OCI-LY1 (cell line): Measurements from ENCODE around the gene CNTNAP2.

Experiments used
- H2AFZ ChIP-seq: fragments of 200-600 bp; sonication (generic), shearing (Covaris generic); 2 replicates; pipeline ENCODE4 v1.6.0; 2014; ENCODE audit warnings: antibody characterized with exemption, mild to moderate bottlenecking, low read length
- H3F3A ChIP-seq: fragments of 200-600 bp; sonication (generic), shearing (Covaris generic); 2 replicates; pipeline ENCODE4 v1.6.0; 2014; ENCODE audit warnings: mild to moderate bottlenecking, antibody characterized with exemption, low read length, moderate library complexity; ENCODE audit not compliant: insufficient read depth
- H3K27ac ChIP-seq: fragments of 200-600 bp; sonication (generic); 2 replicates; pipeline ENCODE4 v1.5.1; 2014; ENCODE audit warnings: low read length, mixed run types, mild to moderate bottlenecking, low read depth; ENCODE audit not compliant: poor library complexity, severe bottlenecking
- H3K27me3 ChIP-seq: fragments of 200-600 bp; sonication (generic); 2 replicates; pipeline ENCODE4 v1.6.0; 2014; ENCODE audit warnings: antibody characterized with exemption, mild to moderate bottlenecking, low read length, moderate library complexity; ENCODE audit not compliant: insufficient read depth
- H3K36me3 ChIP-seq: fragments of 200-600 bp; sonication (generic); 2 replicates; pipeline ENCODE4 v1.6.1; 2014; ENCODE audit warnings: mild to moderate bottlenecking, antibody characterized with exemption, low read length, moderate library complexity, mixed read lengths; ENCODE audit not compliant: insufficient read depth
- H3K4me1 ChIP-seq: fragments of 200-600 bp; sonication (generic); 2 replicates; pipeline ENCODE4 v1.5.1; 2014; ENCODE audit warnings: mild to moderate bottlenecking, low read length, moderate library complexity; ENCODE audit not compliant: insufficient read depth, severe bottlenecking
- H3K4me2 ChIP-seq: fragments of 200-600 bp; sonication (generic), shearing (Covaris generic); 2 replicates; pipeline ENCODE4 v1.6.1; 2014; ENCODE audit warnings: low read length
- H3K4me3 ChIP-seq: fragments of 200-600 bp; sonication (generic); 2 replicates; pipeline ENCODE4 v1.5.1; 2014; ENCODE audit warnings: low read length, low read depth, mild to moderate bottlenecking, mixed read lengths; ENCODE audit not compliant: poor library complexity, severe bottlenecking
- H3K79me2 ChIP-seq: fragments of 200-600 bp; shearing (Covaris generic); 2 replicates; pipeline ENCODE4 v1.6.1; 2016; ENCODE audit warnings: mixed run types, low read length, mixed read lengths; ENCODE audit not compliant: insufficient read depth
- H3K9ac ChIP-seq: fragments of 200-600 bp; sonication (generic), shearing (Covaris generic); 2 replicates; pipeline ENCODE4 v1.6.1; 2014; ENCODE audit warnings: mild to moderate bottlenecking, low read length, mixed read lengths
- H3K9me2 ChIP-seq: fragments of 200-600 bp; sonication (generic), shearing (Covaris generic); 2 replicates; pipeline ENCODE4 v1.6.1; 2014; ENCODE audit warnings: low read depth, mild to moderate bottlenecking, low read length, mixed read lengths
- H3K9me3 ChIP-seq: fragments of 200-600 bp; shearing (Covaris generic); 2 replicates; pipeline ENCODE4 v1.6.1; 2014; ENCODE audit warnings: low read length, mixed read lengths
- H4K20me1 ChIP-seq: fragments of 200-600 bp; sonication (generic), shearing (Covaris generic); 2 replicates; pipeline ENCODE4 v1.6.0; 2016; ENCODE audit warnings: mild to moderate bottlenecking, low read length; ENCODE audit not compliant: insufficient read depth
- EZH2 ChIP-seq: fragments of 200-600 bp; sonication (generic), shearing (Covaris generic); IDR thresholded peaks from 2 replicates; pipeline ENCODE4 v1.8.0; 2017; ENCODE audit warnings: borderline replicate concordance, mixed run types, mild to moderate bottlenecking, antibody characterized with exemption, low read length, moderate library complexity, mixed read lengths
- TF ChIP-seq, protein P1 (sequence below): fragments of 200-600 bp; sonication (generic), shearing (Covaris generic); IDR thresholded peaks from 2 replicates; pipeline ENCODE4 v1.5.1; 2017; ENCODE audit warnings: mild to moderate bottlenecking, antibody characterized with exemption, low read length, moderate library complexity, mixed read lengths

Gene CNTNAP2

DNA sequence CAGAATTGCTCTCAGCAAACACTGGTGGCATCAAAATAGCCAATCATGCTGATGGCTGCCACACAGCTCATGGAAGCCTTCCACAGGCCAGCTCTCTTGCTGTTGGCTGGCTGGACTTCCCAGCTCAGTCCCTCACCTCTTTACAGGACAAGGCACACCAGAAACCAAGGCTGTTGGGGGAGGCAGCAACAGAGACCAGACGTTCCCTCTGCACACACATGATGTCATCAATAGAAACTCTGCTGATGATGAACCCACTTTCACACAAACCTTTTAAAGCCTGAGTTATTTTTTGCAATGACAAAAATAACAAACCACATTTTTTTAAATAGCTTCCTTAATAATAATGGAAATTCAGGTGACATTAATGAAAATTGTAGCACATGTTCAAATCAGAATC is 2173.0 kb downstream of the CNTNAP2 start:
- no peak overlapping the region for H3K4me2 ChIP-seq

DNA sequence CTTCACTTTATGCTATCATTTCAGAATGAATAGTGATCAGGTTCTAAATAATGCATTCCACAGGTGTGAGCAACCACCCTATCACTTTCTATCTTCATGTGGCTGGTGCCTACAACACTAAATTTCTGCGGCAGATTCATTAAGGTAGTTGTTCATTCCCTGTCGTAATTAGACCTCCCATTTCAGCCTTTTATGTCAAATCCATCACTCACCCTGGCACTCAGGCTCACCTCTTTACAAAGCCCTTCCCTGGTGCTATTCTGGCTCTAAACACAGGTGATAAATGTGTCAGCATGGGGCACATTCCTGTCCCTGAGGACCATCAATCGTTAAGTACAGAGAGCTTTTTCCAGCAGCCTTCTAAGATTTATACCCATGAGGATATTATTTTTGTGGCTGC is 2173.9 kb downstream of the CNTNAP2 start:
- H3K4me1 ChIP-seq: no peaks in the 10 kb centered on the region
- H3K4me3 ChIP-seq: no peak overlapping the region
- no peaks in the 10 kb centered on the region for H3K9me2 ChIP-seq
- no peaks in the 10 kb centered on the region for H4K20me1 ChIP-seq
- H3F3A ChIP-seq: no peaks in the 10 kb centered on the region
- no peak overlapping the region for H3K4me2 ChIP-seq
- no peaks in the 10 kb centered on the region for H3K27me3 ChIP-seq
- H2AFZ ChIP-seq: no peak overlapping the region
- H3K9ac ChIP-seq: no peak overlapping the region
- no peak overlapping the region for H3K27ac ChIP-seq
- TF ChIP-seq, protein P1, sequence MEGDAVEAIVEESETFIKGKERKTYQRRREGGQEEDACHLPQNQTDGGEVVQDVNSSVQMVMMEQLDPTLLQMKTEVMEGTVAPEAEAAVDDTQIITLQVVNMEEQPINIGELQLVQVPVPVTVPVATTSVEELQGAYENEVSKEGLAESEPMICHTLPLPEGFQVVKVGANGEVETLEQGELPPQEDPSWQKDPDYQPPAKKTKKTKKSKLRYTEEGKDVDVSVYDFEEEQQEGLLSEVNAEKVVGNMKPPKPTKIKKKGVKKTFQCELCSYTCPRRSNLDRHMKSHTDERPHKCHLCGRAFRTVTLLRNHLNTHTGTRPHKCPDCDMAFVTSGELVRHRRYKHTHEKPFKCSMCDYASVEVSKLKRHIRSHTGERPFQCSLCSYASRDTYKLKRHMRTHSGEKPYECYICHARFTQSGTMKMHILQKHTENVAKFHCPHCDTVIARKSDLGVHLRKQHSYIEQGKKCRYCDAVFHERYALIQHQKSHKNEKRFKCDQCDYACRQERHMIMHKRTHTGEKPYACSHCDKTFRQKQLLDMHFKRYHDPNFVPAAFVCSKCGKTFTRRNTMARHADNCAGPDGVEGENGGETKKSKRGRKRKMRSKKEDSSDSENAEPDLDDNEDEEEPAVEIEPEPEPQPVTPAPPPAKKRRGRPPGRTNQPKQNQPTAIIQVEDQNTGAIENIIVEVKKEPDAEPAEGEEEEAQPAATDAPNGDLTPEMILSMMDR: no peak
- no peak for TF ChIP-seq EZH2
- H3K9me3 ChIP-seq: no peaks in the 10 kb centered on the region
- no peaks in the 10 kb centered on the region for H3K79me2 ChIP-seq
- no peaks in the 10 kb centered on the region for H3K36me3 ChIP-seq

More for the DNA sequence above, 2173.0 kb downstream of the CNTNAP2 start:
- H3K27ac ChIP-seq: no peak overlapping the region
- H3F3A ChIP-seq: no peaks in the 10 kb centered on the region
- H3K79me2 ChIP-seq: no peaks in the 10 kb centered on the region
- TF ChIP-seq EZH2: no peak
- TF ChIP-seq, protein P1: no peak
- H3K9ac ChIP-seq: no peak overlapping the region
- no peaks in the 10 kb centered on the region for H4K20me1 ChIP-seq
- H3K36me3 ChIP-seq: no peaks in the 10 kb centered on the region
- no peaks in the 10 kb centered on the region for H3K27me3 ChIP-seq
- H3K9me3 ChIP-seq: no peaks in the 10 kb centered on the region
- H3K4me1 ChIP-seq: no peaks in the 10 kb centered on the region
- no peak overlapping the region for H3K4me3 ChIP-seq
- no peak overlapping the region for H2AFZ ChIP-seq
- H3K9me2 ChIP-seq: no peaks in the 10 kb centered on the region

DNA sequence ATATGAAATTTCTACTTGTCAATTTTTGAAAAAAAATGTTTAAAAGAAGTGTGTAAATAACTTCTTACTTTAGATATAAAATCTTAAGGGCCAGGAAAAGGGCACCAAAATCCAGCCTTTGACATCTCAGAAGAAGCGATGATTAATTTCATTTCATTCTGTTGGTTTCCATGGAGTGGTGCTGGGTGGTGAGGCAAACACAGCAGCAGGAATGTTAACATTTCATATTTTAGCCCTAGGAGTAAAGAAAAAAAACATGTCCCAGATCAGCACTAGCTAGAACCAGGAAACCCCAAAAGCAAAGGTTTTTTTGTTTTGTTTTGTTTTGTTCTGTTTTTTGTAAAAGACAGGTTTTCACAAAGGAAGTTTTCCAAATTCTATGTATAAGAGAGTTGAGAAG is 2175.2 kb downstream of the CNTNAP2 start:
- no peaks in the 10 kb centered on the region for H3K79me2 ChIP-seq

More for the DNA sequence above, 2175.2 kb downstream of the CNTNAP2 start:
- H4K20me1 ChIP-seq: no peaks in the 10 kb centered on the region
- H3K27ac ChIP-seq: no peak overlapping the region
- no peaks in the 10 kb centered on the region for H3K27me3 ChIP-seq
- H3K4me2 ChIP-seq: no peak overlapping the region
- H3K4me1 ChIP-seq: no peaks in the 10 kb centered on the region
- no peaks in the 10 kb centered on the region for H3K36me3 ChIP-seq
- no peak overlapping the region for H3K4me3 ChIP-seq
- no peaks in the 10 kb centered on the region for H3K9me3 ChIP-seq
- TF ChIP-seq, protein P1: no peak
- TF ChIP-seq EZH2: no peak
- no peak overlapping the region for H3K9ac ChIP-seq
- no peak overlapping the region for H2AFZ ChIP-seq
- H3F3A ChIP-seq: no peaks in the 10 kb centered on the region
- H3K9me2 ChIP-seq: no peaks in the 10 kb centered on the region
